ENCODE measurements around the gene KLF13. TPM values are rescaled to one million over a fixed set of nuclear protein-coding genes. Genes with fewer than 3 reads are reported as not detected.

KLF13 gene
- total RNA-seq, 1 experiment from 2014 or later, result 7.6 TPM

- DNase-seq (ENCODE audit: low spot score), result peak; percentile 40
- in situ Hi-C loops (cut with HindIII; ENCODE audit: low sequenced_read_pairs), result no loop called here
Observed at GRCh38 chr15:31327669-31328427, 1.2 kb downstream of the KLF13 start.

- in situ Hi-C loops (cut with HindIII; ENCODE audit: low sequenced_read_pairs), result no loop called here
- no peak for DNase-seq (ENCODE audit: low spot score)
Observed at GRCh38 chr15:31328428-31328968, 1.9 kb downstream of the KLF13 start.

GRCh38 chr15:31328969-31329639 lies 2.5 kb downstream of the KLF13 start:
- peak; percentile 27 for DNase-seq (ENCODE audit: low spot score)
- in situ Hi-C loops (cut with HindIII; ENCODE audit: low sequenced_read_pairs), result no loop called here

GRCh38 chr15:31329640-31330010 lies 3.0 kb downstream of the KLF13 start:
- in situ Hi-C loops (cut with HindIII; ENCODE audit: low sequenced_read_pairs), result no loop called here
- peak; percentile 27 for DNase-seq (ENCODE audit: low spot score)

GRCh38 chr15:31330111-31330785 lies 3.6 kb downstream of the KLF13 start:
- DNase-seq (ENCODE audit: low spot score), result peak; percentile 34
- in situ Hi-C loops (cut with HindIII; ENCODE audit: low sequenced_read_pairs), result no loop called here

- in situ Hi-C loops (cut with HindIII; ENCODE audit: low sequenced_read_pairs), result no loop called here
- peak; percentile 42 for DNase-seq (ENCODE audit: low spot score)
Observed at GRCh38 chr15:31330836-31331235, 4.2 kb downstream of the KLF13 start.

GRCh38 chr15:31331389-31331788 lies 4.8 kb downstream of the KLF13 start:
- in situ Hi-C loops (cut with HindIII; ENCODE audit: low sequenced_read_pairs), result no loop called here
- DNase-seq (ENCODE audit: low spot score), result no peak

GRCh38 chr15:31332020-31332680 lies 5.5 kb downstream of the KLF13 start:
- in situ Hi-C loops (cut with HindIII; ENCODE audit: low sequenced_read_pairs), result no loop called here
- no peak for DNase-seq (ENCODE audit: low spot score)

GRCh38 chr15:31332681-31333071 lies 6.0 kb downstream of the KLF13 start:
- in situ Hi-C loops (cut with HindIII; ENCODE audit: low sequenced_read_pairs), result no loop called here
- peak; percentile 37 for DNase-seq (ENCODE audit: low spot score)

GRCh38 chr15:31333119-31333518 lies 6.5 kb downstream of the KLF13 start:
- in situ Hi-C loops (cut with HindIII; ENCODE audit: low sequenced_read_pairs), result no loop called here
- peak; percentile 23 for DNase-seq (ENCODE audit: low spot score)

GRCh38 chr15:31333820-31334219 lies 7.2 kb downstream of the KLF13 start:
- in situ Hi-C loops (cut with HindIII; ENCODE audit: low sequenced_read_pairs), result no loop called here
- peak; percentile 8 for DNase-seq (ENCODE audit: low spot score)

GRCh38 chr15:31335989-31336592 lies 9.5 kb downstream of the KLF13 start:
- in situ Hi-C loops (cut with HindIII; ENCODE audit: low sequenced_read_pairs), result no loop called here
- DNase-seq (ENCODE audit: low spot score), result no peak

GRCh38 chr15:31336593-31337295 lies 10.1 kb downstream of the KLF13 start:
- in situ Hi-C loops (cut with HindIII; ENCODE audit: low sequenced_read_pairs), result no loop called here
- DNase-seq (ENCODE audit: low spot score), result peak; percentile 68

- DNase-seq (ENCODE audit: low spot score), result peak; percentile 27
- in situ Hi-C loops (cut with HindIII; ENCODE audit: low sequenced_read_pairs), result no loop called here
Observed at GRCh38 chr15:31337352-31338031, 10.9 kb downstream of the KLF13 start.

GRCh38 chr15:31338318-31338878 lies 11.8 kb downstream of the KLF13 start:
- DNase-seq (ENCODE audit: low spot score), result peak; percentile 35
- in situ Hi-C loops (cut with HindIII; ENCODE audit: low sequenced_read_pairs), result no loop called here

GRCh38 chr15:31338879-31339557 lies 12.4 kb downstream of the KLF13 start:
- DNase-seq (ENCODE audit: low spot score), result peak; percentile 48
- in situ Hi-C loops (cut with HindIII; ENCODE audit: low sequenced_read_pairs), result no loop called here

GRCh38 chr15:31339558-31339895 lies 12.9 kb downstream of the KLF13 start:
- in situ Hi-C loops (cut with HindIII; ENCODE audit: low sequenced_read_pairs), result no loop called here
- DNase-seq (ENCODE audit: low spot score), result no peak
